WTC11 (cell line): ENCODE measurements around the gene SLC25A40. TPM values are rescaled to one million over a fixed set of nuclear protein-coding genes. Genes with fewer than 3 reads are reported as not detected.

Experiments
- ATAC-seq: fragments of 200-7000 bp; cut with Tn5 transposase; 2 replicates; pipeline ENCODE4 v1.10.0; 2021; ENCODE audit warnings: mild to moderate bottlenecking, moderate library complexity
- CTCF ChIA-PET: fragments of 300-600 bp; sonication (Branson Sonifier 250); formaldehyde crosslinking; loops from one replicate; lab custom pipeline; 2021; ENCODE audit warnings: antibody characterized with exemption; lab: Charles Lee
- POLR2A ChIA-PET: fragments of 350-600 bp; sonication (Branson Sonifier 250); formaldehyde crosslinking; loops from one replicate; lab custom pipeline; 2021; ENCODE audit warnings: antibody characterized with exemption; lab: Charles Lee
- DNase-seq: peaks from one replicate; pipeline ENCODE4 v3.0.0; 2021; ENCODE audit warnings: low spot score
- H3K27ac Mint-ChIP-seq: 2 replicates; pipeline ENCODE4 v1.8.0; 2021; ENCODE audit warnings: mixed read lengths
- H3K27me3 Mint-ChIP-seq: 2 replicates; pipeline ENCODE4 v1.8.0; 2021; ENCODE audit warnings: low read depth, mild to moderate bottlenecking, moderate library complexity, mixed read lengths
- H3K36me3 Mint-ChIP-seq: 2 replicates; pipeline ENCODE4 v1.8.0; 2021; ENCODE audit warnings: mixed read lengths
- H3K4me1 Mint-ChIP-seq: 2 replicates; pipeline ENCODE4 v1.8.0; 2022; ENCODE audit warnings: mixed read lengths
- H3K4me3 Mint-ChIP-seq: 2 replicates; pipeline ENCODE4 v1.8.0; 2021; ENCODE audit warnings: mild to moderate bottlenecking, moderate library complexity, mixed read lengths
- H3K9me3 Mint-ChIP-seq: 2 replicates; pipeline ENCODE4 v1.8.0; 2021; ENCODE audit warnings: mixed read lengths
- ATF1 ChIP-seq: sonication (generic); formaldehyde crosslinking; IDR thresholded peaks from 2 replicates; pipeline ENCODE4 v1.8.1; 2023; ENCODE audit warnings: mild to moderate bottlenecking, moderate library complexity, missing genetic modification reagents
- ATF3 ChIP-seq: sonication (generic); formaldehyde crosslinking; conservative IDR thresholded peaks from 2 replicates; pipeline ENCODE4 v1.8.1; 2022; ENCODE audit warnings: mild to moderate bottlenecking, missing genetic modification reagents
- E2F5 ChIP-seq: sonication (generic); formaldehyde crosslinking; IDR thresholded peaks from 2 replicates; pipeline ENCODE4 v1.8.1; 2022; ENCODE audit warnings: mild to moderate bottlenecking, moderate library complexity, missing genetic modification reagents
- FOXK1 ChIP-seq: sonication (generic); formaldehyde crosslinking; IDR thresholded peaks from 2 replicates; pipeline ENCODE4 v1.8.0; 2022; ENCODE audit warnings: mild to moderate bottlenecking, moderate library complexity, missing genetic modification reagents
- GRHL2 ChIP-seq: fragments of 250-450 bp; sonication (Bioruptor Pico); IDR thresholded peaks from 2 replicates; pipeline ENCODE4 v1.8.0; 2022; ENCODE audit warnings: mild to moderate bottlenecking, moderate library complexity; ENCODE audit not compliant: insufficient replicate concordance, severe bottlenecking
- GTF2I ChIP-seq: fragments of 250-450 bp; sonication (Bioruptor Pico); conservative IDR thresholded peaks from 2 replicates; pipeline ENCODE4 v1.4.0; 2021; ENCODE audit warnings: mild to moderate bottlenecking
- KAT7 ChIP-seq: sonication (generic); formaldehyde crosslinking; IDR thresholded peaks from 2 replicates; pipeline ENCODE4 v1.8.1; 2023; ENCODE audit warnings: missing genetic modification reagents, mild to moderate bottlenecking, borderline replicate concordance
- MYBL2 ChIP-seq: sonication (generic); formaldehyde crosslinking; IDR thresholded peaks from 2 replicates; pipeline ENCODE4 v1.8.1; 2023; ENCODE audit warnings: mild to moderate bottlenecking, moderate library complexity, missing genetic modification reagents
- NFE2L1 ChIP-seq: sonication (generic); formaldehyde crosslinking; IDR thresholded peaks from 2 replicates; pipeline ENCODE4 v1.8.1; 2023; ENCODE audit warnings: missing genetic modification reagents
- NR2C2 ChIP-seq: sonication (generic); formaldehyde crosslinking; IDR thresholded peaks from 2 replicates; pipeline ENCODE4 v1.8.0; 2022; ENCODE audit warnings: mild to moderate bottlenecking, missing genetic modification reagents
- NR3C1 ChIP-seq: sonication (generic); formaldehyde crosslinking; conservative IDR thresholded peaks from 2 replicates; pipeline ENCODE4 v1.8.1; 2023; ENCODE audit warnings: low read depth, mild to moderate bottlenecking, missing genetic modification reagents
- PREB ChIP-seq: sonication (generic); formaldehyde crosslinking; IDR thresholded peaks from 2 replicates; pipeline ENCODE4 v1.8.1; 2022; ENCODE audit warnings: mild to moderate bottlenecking, missing genetic modification reagents, moderate library complexity, borderline replicate concordance
- RELA ChIP-seq: sonication (generic); formaldehyde crosslinking; IDR thresholded peaks from 2 replicates; pipeline ENCODE4 v1.8.1; 2022; ENCODE audit warnings: missing genetic modification reagents, mild to moderate bottlenecking, borderline replicate concordance
- SOX15 ChIP-seq: fragments of 250-450 bp; sonication (Bioruptor Pico); IDR thresholded peaks from 2 replicates; pipeline ENCODE4 v1.9.0; 2021; ENCODE audit warnings: mild to moderate bottlenecking
- TEAD1 ChIP-seq: sonication (generic); formaldehyde crosslinking; IDR thresholded peaks from 2 replicates; pipeline ENCODE4 v1.8.0; 2022; ENCODE audit warnings: mild to moderate bottlenecking, missing genetic modification reagents
- TEAD4 ChIP-seq: sonication (generic); formaldehyde crosslinking; IDR thresholded peaks from 2 replicates; pipeline ENCODE4 v1.8.0; 2022; ENCODE audit warnings: mild to moderate bottlenecking, missing genetic modification reagents
- TP53 ChIP-seq: sonication (generic); formaldehyde crosslinking; IDR thresholded peaks from 2 replicates; pipeline ENCODE4 v1.8.1; 2023; ENCODE audit warnings: mild to moderate bottlenecking, missing genetic modification reagents
- ZBTB43 ChIP-seq: sonication (generic); formaldehyde crosslinking; IDR thresholded peaks from 2 replicates; pipeline ENCODE4 v1.8.1; 2023; ENCODE audit warnings: mild to moderate bottlenecking, missing genetic modification reagents
- ZMAT4 ChIP-seq: fragments of 250-450 bp; sonication (Bioruptor Pico); IDR thresholded peaks from 2 replicates; pipeline ENCODE4 v1.9.0; 2021; ENCODE audit warnings: mild to moderate bottlenecking
- ZNF396 ChIP-seq: fragments of 250-450 bp; sonication (Bioruptor Pico); IDR thresholded peaks from 2 replicates; pipeline ENCODE4 v1.8.0; 2021; ENCODE audit warnings: mild to moderate bottlenecking, moderate library complexity, borderline replicate concordance
- ZNF416 ChIP-seq: fragments of 250-450 bp; sonication (Bioruptor Pico); IDR thresholded peaks from 2 replicates; pipeline ENCODE4 v1.9.0; 2021; ENCODE audit warnings: mild to moderate bottlenecking, inconsistent platforms
- ZNF425 ChIP-seq: fragments of 250-450 bp; sonication (Bioruptor Pico); conservative IDR thresholded peaks from 2 replicates; pipeline ENCODE4 v1.9.0; 2021; ENCODE audit warnings: mild to moderate bottlenecking
- ZNF532 ChIP-seq: fragments of 250-450 bp; sonication (Bioruptor Pico); IDR thresholded peaks from 2 replicates; pipeline ENCODE4 v1.9.0; 2021; ENCODE audit warnings: mild to moderate bottlenecking, borderline replicate concordance
- total RNA-seq: library from RNA; stranded (reverse); gene quantifications from 3 replicates; pipeline ENCODE4 v1.2.3, GENCODE V29; 2021

The SLC25A40 gene
- total RNA-seq, 1 experiment from 2014 or later = 18.1 TPM

GRCh38 chr7:87895363-87895762 is 19.2 kb upstream of the SLC25A40 start:
- H3K27me3 Mint-ChIP-seq = no peaks in the 10 kb centered on the region
- no peaks in the 10 kb centered on the region for H3K9me3 Mint-ChIP-seq
- peaks cover 65% of the 10 kb centered on the region for H3K36me3 Mint-ChIP-seq
- DNase-seq (no peak), ATAC-seq (no peak)
- no peaks in the 10 kb centered on the region for H3K4me1 Mint-ChIP-seq
- ChIA-PET CTCF (no interaction called here), POLR2A (no interaction called here)
- no peak overlapping the region for H3K4me3 Mint-ChIP-seq
- peak overlapping the region; percentile 37 for H3K27ac Mint-ChIP-seq
- TF ChIP-seq E2F5 (CRISPR knock-in tag) (no peak), NFE2L1 (CRISPR knock-in tag) (no peak), RELA (CRISPR knock-in tag) (no peak), ATF3 (CRISPR knock-in tag) (no peak)

- ChIA-PET CTCF (interaction anchor here (0.7 to 1.0 kb wide), 3 partner anchors 89 to 312 kb away, joined by 3 to 5 read pairs (median 4); no protein-coding TSS in a partner anchor), POLR2A (no interaction called here)
- DNase-seq = no peak
- TF ChIP-seq ZBTB43 (CRISPR knock-in tag) (no peak), TEAD1 (CRISPR knock-in tag) (no peak), MYBL2 (CRISPR knock-in tag) (no peak), SOX15 (no peak), GRHL2 (CRISPR knock-in tag) (no peak), ZNF396 (CRISPR knock-in tag) (no peak), ATF1 (CRISPR knock-in tag) (no peak), ZMAT4 (CRISPR knock-in tag) (no peak), ZNF425 (no peak), NR3C1 (CRISPR knock-in tag) (no peak), ZNF416 (no peak), NR2C2 (CRISPR knock-in tag) (no peak)
- no peaks in the 10 kb centered on the region for H3K27me3 Mint-ChIP-seq
- H3K4me3 Mint-ChIP-seq = no peak overlapping the region
- peaks cover 47% of the 10 kb centered on the region for H3K36me3 Mint-ChIP-seq
- H3K4me1 Mint-ChIP-seq = no peaks in the 10 kb centered on the region
- ATAC-seq = no peak
- no peaks in the 10 kb centered on the region for H3K9me3 Mint-ChIP-seq
- no peak overlapping the region for H3K27ac Mint-ChIP-seq
Measured at GRCh38 chr7:87886875-87887274, 10.7 kb upstream of the SLC25A40 start.

- no peak for TF ChIP-seq FOXK1 (CRISPR knock-in tag)
- no peak for TF ChIP-seq GTF2I
- no peak for TF ChIP-seq E2F5 (CRISPR knock-in tag)
- TF ChIP-seq TEAD4 (CRISPR knock-in tag) = no peak
- TF ChIP-seq ZNF532 (CRISPR knock-in tag) = no peak
- no peak for TF ChIP-seq KAT7 (CRISPR knock-in tag)
- no peak for TF ChIP-seq TP53 (CRISPR knock-in tag)
- TF ChIP-seq PREB (CRISPR knock-in tag) = no peak
- TF ChIP-seq, all 79 proteins: peak for 0
- Mint-ChIP-seq H3K36me3 (peaks cover 52% of the 10 kb centered on the region), H3K27ac (no peak overlapping the region), H3K27me3 (no peaks in the 10 kb centered on the region), H3K4me3 (no peak overlapping the region), H3K9me3 (no peaks in the 10 kb centered on the region), H3K4me1 (no peaks in the 10 kb centered on the region)
- no peak for ATAC-seq
- ChIA-PET POLR2A (no interaction called here), CTCF (no interaction called here)
- DNase-seq = no peak
Measured at GRCh38 chr7:87885018-87885417, 8.9 kb upstream of the SLC25A40 start.
